Activated T-helper 1 cell treated with Interleukin-2 at 50 U/mL for 16 hours (primary cell): ENCODE measurements around the gene SRL.
A peak's percentile ranks its signal among the peaks of the same experiment; 100 is the strongest.

ENCODE experiments used
- DNase-seq: peaks from one replicate; pipeline ENCODE4 v3.0.0-alpha.2; 2020; ENCODE audit warnings: low read depth

The SRL gene

DNA sequence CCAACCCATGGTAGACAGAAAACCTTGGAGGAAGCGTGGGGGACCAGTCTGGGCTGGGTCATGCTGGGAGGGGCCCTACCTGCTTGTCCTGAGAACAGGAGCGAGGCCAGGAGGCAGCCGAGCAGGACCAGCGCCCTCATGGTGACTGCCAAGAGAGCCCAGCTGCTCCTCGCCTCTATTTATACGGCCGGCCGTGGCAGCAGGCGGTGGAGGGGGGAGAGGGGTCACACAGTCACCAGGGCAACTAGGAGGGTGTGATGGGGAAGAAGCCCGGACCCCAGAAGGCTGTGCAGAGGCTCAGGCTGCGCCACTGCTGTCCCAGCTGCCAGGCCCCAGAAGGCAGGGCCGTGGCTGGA, at the start of gene SRL:
SRL (minus strand) TSS at position 153 of the 356 bp plus-strand sequence; CDS start at position 140, 13 bp downstream.
- DNase-seq: no peak

DNA sequence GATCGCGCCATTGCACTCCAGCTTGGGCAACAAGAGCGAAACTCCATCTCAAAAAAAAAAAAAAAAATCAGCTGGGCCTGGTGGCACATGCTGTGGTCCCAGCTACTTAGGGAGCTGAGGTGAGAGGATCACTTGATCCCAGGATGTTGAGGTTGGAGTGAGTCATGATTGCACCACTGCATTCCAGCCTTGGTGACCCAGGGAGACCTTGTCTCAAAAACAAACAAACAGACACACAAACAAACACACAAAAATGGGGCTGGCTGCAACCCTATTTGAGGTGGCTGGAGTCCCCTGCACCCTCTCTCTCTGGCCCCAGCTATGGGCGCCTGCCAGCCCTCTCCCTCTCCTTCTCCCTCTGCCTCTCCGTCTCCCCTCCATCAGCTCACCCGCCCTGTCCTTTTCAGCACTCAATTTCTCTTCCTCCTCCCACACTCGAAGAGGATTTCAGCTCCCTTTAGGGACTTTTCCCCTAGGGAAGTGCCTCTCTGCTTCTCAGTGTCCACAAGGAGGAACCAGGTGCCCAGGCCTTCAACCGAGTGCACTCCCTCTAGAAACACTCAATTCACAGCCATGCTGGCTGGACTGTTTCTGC, 48.5 kb upstream of the SRL start:
- DNase-seq: no peak

DNA sequence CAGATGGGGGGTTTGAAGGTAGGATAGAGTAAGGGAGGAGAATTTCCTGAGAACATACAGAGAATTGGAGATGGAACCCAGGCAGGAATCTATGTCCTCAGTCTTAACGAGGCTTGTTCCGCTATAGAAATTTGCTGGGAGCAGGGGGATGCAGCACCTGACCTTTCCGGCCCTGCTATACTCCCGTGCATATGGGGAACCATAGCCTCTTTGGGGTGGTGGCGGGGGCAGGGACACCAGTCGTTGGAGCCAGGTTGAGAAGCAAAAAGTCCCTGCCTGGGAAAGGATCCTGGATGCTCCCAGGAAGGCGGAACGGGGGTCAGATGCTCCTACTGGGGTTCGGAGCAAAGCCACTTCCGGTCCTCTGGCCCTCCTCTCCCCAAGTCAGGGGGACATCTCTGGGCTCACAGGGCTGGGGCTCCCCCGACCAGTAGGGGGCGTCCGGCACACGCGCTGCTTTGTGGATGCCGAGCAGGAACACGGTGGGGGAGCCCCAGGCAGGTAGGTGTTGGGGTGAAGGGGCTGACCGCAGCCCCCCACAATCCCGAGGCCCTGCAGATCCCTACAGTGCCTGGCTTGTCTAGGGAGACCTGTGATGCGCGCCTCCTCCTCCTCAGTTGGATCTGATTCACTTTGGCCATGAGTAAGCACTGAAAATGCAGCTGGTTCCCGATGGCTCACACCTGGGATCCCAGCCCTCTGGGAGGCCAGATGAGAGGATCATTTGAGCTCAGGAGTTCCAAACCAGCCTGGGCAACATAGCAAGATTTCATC, 46.5 kb upstream of the SRL start:
- peak; percentile 68 for DNase-seq

DNA sequence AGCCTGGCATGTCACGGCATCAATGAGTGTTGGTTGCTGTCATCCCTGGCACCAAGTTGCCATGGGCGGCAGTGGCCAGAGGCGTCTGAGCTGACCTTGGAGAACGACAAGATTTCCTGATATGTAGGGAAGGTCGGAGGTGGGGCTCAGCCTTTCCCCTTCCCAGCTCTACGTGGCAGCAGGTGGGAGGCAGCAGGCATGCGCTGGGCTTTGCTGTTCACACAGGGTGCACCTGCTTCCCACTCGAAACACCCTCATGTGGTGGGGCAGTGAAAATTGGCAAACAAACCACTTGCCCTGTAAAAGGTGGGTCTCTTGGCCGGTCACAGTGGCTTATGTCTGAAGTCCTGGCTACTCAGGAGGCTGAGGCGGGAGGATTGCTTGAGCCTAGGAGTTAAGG, 43.3 kb upstream of the SRL start:
- no peak for DNase-seq

DNA sequence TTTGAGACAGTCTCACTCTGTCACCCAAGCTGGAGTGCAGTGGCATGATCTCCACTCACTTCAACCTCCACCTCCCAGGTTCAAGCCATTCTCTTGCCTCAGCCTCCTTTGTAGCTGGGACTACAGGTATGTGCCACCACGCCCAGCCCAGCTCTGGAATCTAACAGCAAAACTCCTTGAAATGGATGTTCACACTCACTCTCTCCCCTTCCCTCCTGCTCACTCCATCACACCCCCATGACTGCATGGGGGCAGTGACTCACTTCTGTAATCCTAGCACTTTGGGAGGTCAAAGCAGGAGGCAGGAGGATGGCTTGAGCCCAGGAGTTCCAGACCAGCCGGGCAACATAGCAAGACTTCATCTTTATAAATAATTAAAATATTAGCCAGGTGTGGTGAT, 42.1 kb upstream of the SRL start:
- DNase-seq: no peak

DNA sequence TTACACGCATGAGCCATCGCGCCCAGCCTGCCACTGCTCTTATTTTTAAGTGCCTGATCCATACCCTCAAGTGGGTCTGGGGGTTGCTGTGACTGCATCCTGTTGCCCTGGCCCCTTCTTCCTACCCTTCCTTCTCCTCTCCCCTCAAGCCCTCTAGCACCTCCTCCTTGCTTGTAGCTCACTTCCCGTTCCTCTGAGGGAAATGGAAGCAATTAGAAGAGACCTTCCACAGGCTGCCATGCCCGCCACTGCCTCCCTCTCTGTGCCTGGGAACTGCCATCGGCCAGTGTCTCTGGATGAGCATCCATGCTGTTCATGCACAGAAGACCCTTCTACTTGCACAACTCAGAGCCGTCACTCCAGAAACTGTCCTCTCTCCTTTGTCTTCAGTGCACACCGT, 41.6 kb upstream of the SRL start:
- DNase-seq: no peak

DNA sequence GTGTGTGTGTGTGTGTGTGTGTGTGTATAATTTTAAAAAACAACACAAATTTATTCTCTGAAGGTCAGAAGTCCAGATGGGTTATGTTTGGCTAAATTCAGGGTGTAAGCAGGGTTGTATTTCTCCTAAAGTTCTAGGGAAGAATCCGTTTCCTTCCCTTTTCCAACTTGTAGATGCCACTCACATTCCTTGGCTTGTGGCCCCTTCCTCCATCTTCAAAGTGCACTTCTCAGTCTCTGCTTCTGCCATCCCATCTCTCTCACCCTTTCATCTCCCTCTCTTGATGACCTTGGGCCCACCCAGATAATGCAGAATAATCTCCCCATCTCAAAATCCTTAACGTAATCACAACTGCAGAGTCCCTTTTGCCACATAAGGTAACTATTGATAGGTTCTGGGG, 38.7 kb upstream of the SRL start:
- DNase-seq: no peak

DNA sequence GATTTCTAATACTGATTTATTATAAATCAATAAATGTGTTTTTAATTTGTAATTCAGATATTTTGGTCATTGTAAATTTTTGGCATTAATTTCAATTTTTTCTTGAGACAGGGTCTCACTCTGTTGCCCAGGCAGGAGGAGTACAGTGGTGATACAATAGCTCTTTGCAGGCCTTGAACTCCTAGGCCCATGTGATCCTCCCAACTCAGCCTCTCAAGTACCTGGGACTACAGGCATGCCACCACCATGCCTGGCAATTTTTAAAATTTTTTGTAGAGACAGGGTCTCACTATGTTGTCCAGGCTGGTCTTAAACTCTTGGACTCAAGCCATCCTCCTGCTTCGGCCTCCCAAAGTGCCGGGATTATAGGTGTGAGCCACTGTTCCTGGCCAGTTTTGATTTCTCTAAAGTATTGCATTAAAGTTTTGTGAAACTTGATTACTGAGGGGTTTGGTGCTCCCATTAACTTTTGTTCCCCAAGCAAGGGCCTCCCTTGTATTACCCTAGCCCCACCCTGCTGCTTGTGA, 36.2 kb upstream of the SRL start:
- no peak for DNase-seq

DNA sequence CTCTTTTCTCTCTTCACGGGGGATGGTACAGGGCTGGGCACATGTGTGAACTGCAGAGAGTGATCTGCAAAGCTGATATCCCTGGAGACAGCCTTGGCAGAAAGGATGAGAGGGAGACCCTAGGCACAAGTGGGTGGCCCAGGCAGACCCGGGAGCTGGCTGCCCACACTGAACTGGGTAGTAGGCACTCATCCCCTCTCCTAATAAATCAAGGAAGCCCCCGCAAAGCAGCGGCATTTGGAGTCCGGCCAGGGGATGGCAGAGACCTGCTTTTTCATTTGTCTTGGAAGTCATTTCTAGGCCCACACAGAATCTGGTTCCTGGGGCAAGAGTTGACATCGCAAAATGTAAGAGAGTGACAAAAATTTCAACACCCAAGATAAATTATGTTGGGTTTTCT, 34.0 kb upstream of the SRL start:
- no peak for DNase-seq

DNA sequence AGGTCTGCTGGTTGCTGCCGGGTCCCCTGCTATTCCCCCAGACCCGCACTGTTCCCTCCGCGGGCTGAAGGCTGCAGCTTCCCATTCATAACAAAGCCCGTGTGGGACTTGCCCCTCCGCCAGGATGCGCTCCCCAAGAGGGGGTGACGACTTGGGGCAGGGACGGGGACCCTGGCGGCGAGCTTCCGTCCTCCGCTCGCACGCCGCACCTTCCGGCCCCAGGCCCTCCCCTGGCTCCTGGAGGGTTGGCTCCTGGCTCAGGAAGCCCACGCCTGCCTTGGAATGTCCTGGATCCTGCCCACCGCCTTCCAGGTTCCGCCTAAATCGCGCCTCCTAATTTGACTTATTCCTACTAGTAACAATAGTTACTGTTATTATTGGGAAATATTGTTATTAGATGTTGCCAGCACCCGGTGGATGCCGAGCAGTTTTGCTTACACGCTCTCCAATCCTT, 32.0 kb upstream of the SRL start:
- DNase-seq: no peak

DNA sequence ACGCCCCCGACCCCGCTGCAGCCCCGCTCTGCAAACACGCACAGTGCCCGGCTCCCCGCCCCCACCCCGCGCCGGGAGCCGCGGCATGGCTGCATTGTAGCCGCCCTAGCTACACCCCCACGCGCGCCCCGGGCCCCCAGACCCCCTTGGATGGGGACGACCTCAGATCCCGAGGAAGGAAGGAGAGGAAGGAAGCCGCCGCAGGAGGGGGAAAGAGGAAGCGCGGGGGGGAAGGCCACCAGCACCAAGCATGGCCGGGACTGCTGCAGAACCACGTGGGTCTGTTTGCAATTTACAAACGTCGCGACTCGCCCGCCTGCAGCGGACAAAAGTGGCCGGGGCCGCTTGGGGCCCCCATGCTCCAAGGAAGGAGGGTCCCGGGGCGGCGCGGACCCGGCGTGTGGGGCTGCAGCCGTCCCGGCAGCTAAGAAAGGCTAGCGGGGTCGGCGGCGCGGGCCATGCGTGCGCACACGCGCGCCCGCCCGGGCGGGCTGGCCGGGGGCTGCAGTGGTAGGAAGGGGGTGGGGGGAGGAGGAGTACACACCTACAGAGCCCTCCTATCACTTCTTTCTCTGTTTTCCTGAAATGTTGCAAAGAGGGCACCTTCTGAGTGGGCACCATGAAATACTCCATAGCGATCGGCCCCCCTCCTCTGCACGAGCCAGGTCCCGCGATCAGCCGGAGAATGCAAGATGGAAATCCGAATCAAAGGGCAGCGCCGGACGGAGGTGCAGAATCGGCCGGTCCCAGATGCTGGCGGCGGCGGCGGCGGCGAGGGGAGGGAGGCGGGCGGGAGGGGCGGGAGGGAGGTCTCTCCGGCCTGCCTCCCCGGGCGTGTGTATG, 30.5 kb upstream of the SRL start:
- no peak for DNase-seq

DNA sequence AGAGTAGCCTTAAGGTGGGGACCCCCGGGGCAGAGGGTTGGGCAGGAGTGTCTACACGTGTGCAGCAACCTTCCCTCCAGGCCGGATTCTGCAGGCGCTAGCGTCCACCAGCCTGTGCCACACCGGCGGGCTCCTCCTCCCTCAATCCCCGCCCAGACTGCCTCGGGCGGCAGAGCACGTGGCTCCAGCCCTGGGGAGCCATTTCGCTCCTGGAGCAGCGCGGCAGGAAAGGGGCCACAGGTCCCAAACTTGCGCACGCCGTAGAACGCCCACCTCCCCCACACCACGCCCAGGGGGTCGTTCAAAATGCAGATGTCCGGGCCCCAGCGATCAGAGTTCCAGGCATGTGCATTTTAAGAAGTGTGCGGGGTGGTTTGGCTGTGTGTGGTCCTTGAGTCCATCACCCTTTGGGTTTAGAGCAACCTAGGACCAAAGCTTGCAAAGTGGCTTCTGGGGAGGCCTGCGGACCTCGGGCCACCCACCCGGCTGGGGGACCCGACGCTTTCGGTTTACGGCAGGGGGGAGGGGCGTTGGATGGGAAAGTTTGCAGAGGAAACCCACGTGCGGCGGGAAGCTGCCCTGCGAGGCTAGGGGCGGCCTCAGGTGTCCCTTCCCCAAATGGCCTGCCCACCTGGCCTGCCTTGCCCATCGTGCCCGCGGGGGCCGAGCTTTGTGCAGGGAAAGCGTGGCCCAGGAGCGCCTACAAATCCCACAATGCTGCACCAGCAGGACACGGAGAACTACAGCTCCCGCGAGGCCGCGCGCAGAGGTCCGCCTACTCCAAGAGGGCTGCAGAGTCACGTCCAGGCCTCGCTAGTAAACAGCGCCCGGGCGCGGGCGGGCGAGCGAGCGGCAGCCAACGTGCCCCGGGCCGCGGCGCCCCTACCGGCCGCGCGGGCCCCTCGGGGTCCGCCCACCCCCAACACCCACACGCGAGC, 29.6 kb upstream of the SRL start:
- peak; percentile 76 for DNase-seq

DNA sequence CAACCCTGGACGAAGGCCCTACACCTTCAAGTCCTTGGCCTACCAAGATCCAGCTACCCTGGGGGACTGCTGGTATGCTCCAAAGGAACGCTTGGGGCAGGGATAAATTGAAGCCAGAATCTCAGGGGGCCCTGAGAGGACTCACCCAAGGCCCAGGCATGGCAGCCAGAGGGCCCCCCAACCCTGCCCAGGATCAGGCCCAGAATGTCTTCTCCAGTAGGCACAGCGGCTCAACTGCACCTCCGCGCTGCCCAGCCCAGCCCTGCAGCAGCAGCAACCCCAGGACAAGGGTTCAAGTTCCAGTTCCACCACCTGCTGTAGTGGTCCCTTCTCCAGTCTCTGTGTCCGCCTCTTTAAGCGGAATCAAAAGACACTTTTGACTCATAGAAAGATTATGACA, 28.7 kb upstream of the SRL start:
- DNase-seq: no peak

DNA sequence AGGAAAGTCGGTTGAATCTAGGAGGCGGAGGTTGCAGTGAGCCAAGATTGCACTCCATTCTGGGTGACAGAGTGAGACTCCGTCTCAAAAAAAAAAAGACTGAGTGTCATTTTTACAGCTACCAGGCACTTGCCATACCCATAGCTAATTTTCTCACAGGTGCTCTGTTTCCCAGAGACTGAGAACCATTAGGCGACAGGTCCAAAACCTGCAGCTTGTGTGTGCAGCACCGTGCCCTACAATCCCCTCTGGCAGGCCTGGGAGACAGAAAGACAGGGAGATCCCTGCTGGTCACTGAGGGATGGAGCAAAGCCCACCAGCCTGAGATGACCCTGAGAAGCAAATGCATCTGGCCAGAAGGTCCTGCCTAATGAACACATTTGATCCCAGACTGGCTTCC, 28.2 kb upstream of the SRL start:
- DNase-seq: no peak

DNA sequence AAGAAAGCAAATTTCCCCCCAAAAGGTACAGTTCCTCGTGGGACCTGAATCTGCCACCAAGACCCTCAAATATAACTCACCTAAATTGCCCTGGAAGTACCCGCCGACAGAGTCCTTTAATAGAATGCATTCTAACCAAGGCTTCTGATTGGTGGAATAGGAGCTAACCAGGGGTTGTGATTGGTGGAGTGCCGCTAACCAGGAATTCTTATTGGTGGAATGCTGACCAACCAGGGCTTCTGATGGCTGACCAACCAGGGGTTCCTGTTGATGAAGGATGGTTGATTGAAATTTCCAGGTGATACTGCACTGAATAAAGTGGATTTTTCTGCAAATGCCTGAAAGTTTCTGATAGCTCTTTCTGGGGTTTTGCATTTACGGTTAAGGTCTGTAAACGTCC, 24.5 kb upstream of the SRL start:
- no peak for DNase-seq

DNA sequence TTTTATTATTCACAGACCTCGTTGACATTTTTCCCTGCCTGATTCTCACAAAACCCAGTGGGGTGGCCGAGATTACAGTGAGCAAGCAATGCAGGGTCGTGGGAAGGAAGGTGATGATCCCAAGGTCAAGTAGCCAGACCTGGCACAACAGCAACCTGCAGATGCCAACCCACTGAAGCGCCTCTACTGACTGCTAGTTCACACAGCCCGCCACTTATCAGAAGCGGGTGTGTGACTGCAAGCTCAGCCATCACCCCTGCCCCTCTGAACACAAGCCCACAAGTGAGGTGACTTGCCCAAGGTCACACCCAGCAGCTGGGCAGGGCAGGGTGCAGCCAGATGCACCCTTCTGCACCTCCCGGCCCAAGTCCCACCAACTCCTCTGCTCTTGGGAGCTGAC, 23.8 kb upstream of the SRL start:
- no peak for DNase-seq

DNA sequence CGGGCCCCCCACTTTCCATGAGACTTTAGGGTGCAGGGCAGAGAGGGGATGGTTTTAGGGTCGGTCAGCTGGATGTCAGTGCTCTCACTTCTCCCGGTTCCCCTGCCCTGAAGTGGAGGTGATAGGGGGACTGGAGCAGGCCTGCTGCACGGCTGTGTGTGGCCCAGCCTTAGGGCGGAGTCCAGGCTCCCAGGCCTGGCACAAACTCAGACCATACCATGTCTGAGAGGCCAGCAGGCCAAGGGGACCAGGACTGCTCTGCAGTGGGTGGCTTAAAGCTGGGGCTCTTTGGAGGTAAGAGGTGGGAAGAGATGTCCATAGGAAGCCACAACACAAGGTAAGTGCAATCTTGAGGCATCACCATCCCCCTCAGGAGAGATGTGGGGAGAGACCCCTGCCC, 22.7 kb upstream of the SRL start:
- DNase-seq: no peak

DNA sequence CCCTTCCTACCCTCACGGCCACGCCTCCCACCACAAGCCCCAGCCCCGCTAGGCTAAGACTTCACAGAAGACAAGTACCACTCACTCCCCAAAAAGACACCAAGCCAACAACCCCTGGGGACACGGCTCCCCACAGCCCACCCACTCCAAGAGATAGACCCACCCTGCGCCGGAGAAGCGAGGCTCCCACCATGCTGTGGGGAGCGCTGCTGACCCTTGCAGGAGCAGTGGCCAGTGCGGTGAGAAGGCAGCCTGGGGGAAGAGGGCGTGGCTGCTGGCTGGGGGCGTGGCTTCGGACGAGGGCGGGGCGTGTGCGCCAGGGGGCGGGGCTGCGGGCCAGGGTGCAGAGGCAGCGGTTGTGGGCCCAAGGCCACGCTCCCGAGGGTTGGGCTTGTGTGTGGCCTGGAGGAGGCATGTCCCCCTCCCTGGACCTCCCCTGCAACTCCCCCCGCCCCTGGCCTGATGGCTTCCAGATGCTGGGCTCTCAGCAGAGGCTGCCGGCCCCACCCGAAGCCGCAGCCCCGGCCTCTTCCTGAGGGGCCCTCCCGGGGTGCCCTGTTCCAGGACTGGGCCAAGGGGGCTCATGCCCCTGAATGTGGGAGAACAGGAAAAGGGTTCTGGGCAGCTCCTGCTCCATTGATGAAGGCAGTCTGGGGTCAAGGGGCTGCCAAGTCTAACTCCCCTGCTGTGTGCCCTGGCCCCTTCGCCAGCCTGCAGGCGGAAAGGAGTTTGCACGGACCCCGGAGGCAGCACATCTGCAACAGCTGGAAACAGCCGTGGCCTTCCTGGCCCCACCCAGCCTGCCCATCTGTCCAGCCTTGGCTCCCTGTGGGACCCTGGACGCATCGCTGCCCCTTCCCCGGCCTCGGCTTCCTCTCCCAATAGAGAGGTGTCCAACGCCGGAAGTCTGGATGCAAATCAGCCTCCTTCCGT, 21.9 kb upstream of the SRL start:
- DNase-seq: no peak

DNA sequence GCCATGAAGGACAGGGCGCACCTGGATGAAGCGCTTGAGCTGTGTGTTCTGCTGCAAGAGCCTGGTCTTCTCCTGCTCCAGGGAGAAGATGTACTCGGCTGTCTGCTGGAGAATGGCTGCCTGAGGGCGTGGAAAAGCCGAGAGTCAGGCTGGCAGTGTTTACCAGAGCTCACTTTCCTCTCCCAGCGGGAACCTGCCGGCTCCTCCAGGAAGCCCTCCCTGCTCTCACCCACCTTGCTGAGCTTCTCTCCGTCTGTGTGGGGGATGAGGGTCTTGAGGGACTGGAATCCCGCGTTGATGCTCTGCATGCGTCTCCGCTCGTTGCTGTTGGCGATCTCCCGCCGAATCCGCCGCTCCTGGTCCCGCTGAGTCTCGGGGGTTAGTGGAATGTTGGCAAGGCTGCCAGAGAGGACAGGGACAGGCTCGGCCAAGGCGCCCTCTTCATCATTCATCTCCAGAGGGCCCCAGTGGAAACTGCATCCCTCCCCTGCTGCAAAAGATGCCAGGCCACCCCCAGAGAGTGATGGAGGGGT, 20.5 kb upstream of the SRL start:
- DNase-seq: no peak

DNA sequence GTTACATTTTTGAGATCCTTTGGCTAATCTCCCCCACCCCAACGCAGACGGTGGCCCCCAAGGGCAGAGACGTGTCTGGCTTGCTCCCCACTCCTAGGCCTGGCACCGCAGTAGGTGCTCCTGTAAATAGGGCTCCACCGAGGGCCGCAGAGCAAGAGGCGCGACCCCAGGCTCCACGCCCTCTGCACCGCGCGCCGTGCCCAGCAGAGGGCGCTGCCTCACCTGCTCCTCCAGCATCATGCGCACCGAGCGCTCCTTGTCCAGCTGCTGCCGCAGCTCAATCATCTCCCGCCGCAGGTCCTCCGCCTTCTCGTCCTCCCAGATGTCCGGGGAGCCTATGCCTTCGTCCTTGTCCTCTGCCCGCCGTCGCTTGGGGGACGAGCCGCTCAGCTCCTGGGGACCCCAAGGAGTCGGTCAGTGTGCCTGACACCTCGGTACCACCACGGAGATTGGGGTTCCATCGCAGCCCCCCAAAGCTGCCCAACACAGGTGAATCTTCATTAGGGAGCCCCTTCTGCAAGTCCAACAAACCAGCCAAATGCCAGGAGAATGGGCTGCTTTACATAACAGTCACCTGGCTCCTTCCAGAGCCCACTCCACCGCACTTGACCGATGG, 19.8 kb upstream of the SRL start:
- no peak for DNase-seq
